Measurements from ENCODE around the gene C1orf210. TPM values are rescaled to one million over a fixed set of nuclear protein-coding genes. Genes with fewer than 3 reads are reported as not detected.

The C1orf210 gene
- total RNA-seq, 2 experiments from 2014 or later = not detected

DNA sequence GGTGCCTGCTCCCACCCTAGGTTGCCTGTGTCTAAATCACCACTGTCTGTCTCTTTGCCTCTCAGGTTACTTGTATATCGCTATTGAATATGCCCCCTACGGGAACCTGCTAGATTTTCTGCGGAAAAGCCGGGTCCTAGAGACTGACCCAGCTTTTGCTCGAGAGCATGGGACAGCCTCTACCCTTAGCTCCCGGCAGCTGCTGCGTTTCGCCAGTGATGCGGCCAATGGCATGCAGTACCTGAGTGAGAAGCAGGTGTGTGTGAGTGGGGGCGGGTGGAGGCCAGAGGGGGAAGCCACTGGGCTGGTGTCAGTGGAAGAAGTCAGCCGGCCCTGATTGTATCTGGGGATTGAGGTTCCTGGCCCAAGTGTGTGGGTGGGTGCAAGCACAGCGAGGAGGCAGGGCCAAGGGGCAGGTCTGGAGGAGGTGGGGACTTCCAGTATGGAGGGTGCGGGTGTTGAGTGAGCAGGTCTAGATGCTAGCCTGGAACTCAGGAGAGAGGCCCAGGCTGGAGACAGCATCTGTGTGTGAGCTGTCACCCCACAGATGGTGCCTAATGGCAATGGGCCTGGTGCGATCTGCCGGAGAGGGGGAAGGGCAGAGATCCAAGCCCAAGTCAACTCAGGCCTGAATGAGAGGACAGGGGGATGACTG, 32.6 kb upstream of the C1orf210 start:
- H3K4me3 Mint-ChIP-seq = no peak overlapping the region
- no peaks in the 10 kb centered on the region for H3K4me1 Mint-ChIP-seq
- POLR2A ChIA-PET = no interaction called here
- H3K27ac Mint-ChIP-seq = no peak overlapping the region
- H3K9me3 Mint-ChIP-seq = no peaks in the 10 kb centered on the region
- H3K27me3 Mint-ChIP-seq = no peaks in the 10 kb centered on the region
- CTCF ChIA-PET = interaction anchor here (1.5 kb wide), 1 partner anchor 96 kb away, joined by 5 read pairs; no protein-coding TSS in a partner anchor
- DNase-seq = no peak
- H3K36me3 Mint-ChIP-seq (ENCODE audit: low read depth) = no peaks in the 10 kb centered on the region

DNA sequence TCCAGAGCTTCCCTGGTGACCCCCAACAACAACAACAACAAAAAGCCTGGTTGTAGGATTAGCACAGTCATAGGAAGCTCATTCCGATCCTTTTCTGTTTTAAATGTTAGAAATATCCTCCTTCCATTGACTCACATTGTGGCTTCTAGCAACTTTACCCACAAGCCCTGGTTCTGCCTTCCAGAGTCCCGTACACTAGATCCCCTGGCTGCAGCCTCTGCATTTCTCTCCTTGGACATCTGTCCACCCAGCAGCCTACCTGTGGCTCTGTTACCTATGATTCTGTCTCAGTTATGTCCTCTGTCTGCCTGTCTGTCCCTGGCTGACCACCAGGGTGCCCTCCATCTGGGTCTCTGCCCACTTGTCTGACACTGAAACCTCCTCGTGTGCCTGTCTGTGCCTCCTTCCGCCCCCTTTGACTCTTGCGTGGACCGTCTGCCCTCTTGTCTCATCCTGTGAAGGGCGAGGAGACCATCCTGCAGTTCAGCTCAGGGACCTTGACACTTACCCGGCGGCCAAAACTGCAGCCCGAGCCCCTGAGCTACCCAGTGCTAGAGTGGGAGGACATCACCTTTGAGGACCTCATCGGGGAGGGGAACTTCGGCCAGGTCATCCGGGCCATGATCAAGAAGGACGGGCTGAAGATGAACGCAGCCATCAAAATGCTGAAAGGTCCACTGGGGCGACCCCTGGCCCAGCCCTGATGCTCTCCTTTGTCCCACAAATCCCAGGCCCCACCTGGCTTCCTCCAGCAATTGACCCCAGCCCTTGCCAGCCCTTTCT, 31.5 kb upstream of the C1orf210 start:
- Mint-ChIP-seq H3K27ac (no peak overlapping the region), H3K4me1 (no peaks in the 10 kb centered on the region), H3K4me3 (no peak overlapping the region), H3K36me3 (ENCODE audit: low read depth) (no peaks in the 10 kb centered on the region), H3K9me3 (no peaks in the 10 kb centered on the region), H3K27me3 (no peaks in the 10 kb centered on the region)
- ChIA-PET CTCF (interaction anchor here (1.5 kb wide), 1 partner anchor 97 kb away, joined by 5 read pairs; no protein-coding TSS in a partner anchor), POLR2A (no interaction called here)
- DNase-seq = no peak

DNA sequence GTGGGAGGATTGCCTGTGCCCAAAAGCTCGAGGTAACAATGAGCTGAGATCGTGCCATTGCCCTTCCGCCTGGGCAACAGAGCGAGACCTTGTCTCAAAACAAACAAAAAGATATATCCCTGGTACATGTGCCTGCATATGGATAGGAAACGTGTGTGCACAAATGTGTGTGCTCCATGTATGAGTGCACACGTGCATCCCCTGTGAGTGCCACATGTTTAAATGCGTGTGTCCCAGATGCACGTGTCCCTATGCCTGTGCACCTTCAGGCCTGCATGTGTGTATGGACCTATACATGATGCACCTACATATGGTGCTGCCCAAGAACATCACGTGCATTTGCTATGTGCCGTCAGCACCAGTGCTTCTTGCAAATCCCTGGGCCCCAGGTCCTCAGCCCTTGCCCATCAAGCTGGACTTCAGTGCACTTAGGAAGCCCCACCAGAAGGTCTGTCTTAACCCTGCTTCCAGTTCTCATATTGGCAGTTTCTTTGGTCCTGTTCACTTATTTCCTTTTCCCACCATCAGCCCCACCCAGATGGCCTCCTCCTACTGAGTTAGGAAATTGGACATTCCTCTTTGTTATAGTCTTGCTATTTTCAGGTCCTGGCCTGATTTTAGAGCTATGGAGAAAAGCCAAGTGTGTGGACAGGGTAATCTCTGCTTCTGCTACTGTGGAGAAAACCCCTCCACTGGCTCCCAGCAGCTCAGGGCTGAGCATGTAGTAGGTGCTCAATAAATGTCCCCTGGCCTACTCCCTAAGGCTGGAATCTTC, 30.8 kb upstream of the C1orf210 start:
- Mint-ChIP-seq H3K27ac (no peak overlapping the region), H3K27me3 (no peaks in the 10 kb centered on the region), H3K4me3 (no peak overlapping the region), H3K4me1 (no peaks in the 10 kb centered on the region), H3K9me3 (no peaks in the 10 kb centered on the region), H3K36me3 (ENCODE audit: low read depth) (no peaks in the 10 kb centered on the region)
- DNase-seq = no peak
- ChIA-PET POLR2A (no interaction called here), CTCF (no interaction called here)

DNA sequence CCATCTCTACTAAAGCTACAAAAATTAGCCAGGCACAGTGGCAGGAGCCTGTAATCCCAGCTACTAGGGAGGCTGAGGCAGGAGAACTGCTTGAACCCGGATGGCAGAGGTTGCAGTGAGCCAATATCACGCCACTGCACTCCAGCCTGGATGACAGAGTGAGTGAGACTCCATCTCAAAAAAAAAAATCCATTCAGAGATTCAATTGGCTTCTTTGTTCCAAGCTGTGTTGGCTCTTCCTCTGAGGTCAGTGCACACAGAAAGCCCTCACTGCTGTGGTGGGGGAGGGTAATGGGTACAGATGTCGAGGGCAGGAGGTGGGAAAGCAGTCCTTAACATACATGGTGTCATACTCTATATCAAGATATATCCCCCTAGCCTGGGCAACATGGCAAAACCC, 30.1 kb upstream of the C1orf210 start:
- no peaks in the 10 kb centered on the region for H3K36me3 Mint-ChIP-seq (ENCODE audit: low read depth)
- CTCF ChIA-PET = no interaction called here
- no peaks in the 10 kb centered on the region for H3K4me1 Mint-ChIP-seq
- H3K9me3 Mint-ChIP-seq = no peaks in the 10 kb centered on the region
- H3K4me3 Mint-ChIP-seq = no peak overlapping the region
- POLR2A ChIA-PET = no interaction called here
- no peak overlapping the region for H3K27ac Mint-ChIP-seq
- DNase-seq = no peak
- H3K27me3 Mint-ChIP-seq = no peaks in the 10 kb centered on the region

DNA sequence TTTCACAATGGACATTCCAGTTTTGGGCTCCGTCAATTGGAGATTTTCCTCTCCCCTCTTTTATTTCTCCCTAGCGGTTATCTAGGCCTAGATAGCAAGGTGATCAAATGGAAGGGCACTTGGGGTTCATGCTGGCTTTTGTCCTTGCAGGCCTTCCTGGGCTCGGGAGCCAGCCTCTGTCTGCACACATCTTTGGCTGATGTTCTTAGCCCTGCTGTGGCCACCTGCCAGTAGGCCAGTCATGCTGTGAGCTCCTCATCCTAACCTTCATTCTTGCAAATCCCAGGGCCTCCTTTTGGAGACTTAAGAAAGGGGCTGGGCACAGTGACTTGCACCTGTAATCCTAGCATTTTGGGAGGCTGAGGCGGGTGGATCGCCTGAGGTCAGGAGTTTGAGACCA, 28.9 kb upstream of the C1orf210 start:
- POLR2A ChIA-PET = no interaction called here
- Mint-ChIP-seq H3K27ac (no peak overlapping the region), H3K9me3 (no peaks in the 10 kb centered on the region), H3K4me3 (no peak overlapping the region), H3K4me1 (no peaks in the 10 kb centered on the region), H3K27me3 (no peaks in the 10 kb centered on the region), H3K36me3 (ENCODE audit: low read depth) (no peaks in the 10 kb centered on the region)
- no peak for DNase-seq
- CTCF ChIA-PET = no interaction called here

DNA sequence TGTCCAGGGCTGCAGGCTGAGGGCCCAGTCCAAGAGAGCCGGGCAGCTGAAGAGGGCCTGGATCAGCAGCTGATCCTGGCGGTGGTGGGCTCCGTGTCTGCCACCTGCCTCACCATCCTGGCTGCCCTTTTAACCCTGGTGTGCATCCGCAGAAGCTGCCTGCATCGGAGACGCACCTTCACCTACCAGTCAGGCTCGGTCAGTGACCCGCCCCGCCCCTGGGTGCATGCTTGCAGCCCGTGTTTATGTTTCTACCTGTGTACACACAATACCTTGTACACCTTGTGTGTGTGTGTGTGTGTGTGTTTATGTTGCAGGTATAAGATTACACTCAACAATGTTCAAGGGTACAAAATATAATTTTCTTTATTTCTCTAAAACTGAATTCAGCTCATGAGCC, 28.4 kb upstream of the C1orf210 start:
- ChIA-PET POLR2A (no interaction called here), CTCF (no interaction called here)
- Mint-ChIP-seq H3K9me3 (no peaks in the 10 kb centered on the region), H3K27ac (no peak overlapping the region), H3K27me3 (no peaks in the 10 kb centered on the region), H3K4me3 (no peak overlapping the region), H3K4me1 (no peaks in the 10 kb centered on the region), H3K36me3 (ENCODE audit: low read depth) (no peaks in the 10 kb centered on the region)
- no peak for DNase-seq

DNA sequence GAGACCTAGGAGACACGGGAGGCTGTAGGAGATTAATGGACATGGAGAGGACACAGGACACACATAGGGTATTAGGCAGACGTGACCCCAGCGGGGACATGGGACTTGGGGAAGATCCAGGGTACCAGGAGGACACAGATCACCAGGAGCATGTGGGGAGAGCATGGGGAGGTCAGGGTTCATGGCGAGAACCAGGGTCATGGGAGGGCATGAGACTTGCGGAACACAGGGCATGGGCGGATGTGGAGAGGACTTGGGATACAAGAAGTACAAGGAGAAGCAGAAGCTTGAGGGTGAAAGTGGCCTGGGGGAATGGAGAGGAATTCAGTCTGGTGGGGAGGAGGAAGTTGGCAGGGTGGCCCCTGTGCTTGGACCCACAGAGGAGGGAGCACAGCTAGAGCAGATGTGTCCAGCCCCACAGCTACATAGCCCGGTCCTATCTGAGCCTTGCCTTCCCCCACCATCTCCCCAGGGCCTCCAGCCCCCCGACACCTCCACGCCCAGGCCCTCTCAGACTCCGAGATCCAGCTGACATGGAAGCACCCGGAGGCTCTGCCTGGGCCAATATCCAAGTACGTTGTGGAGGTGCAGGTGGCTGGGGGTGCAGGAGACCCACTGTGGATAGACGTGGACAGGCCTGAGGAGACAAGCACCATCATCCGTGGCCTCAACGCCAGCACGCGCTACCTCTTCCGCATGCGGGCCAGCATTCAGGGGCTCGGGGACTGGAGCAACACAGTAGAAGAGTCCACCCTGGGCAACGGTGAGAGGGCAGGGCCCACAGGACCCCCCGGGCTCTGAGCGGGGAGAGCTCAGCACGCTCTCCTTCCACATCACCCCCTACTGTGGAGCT, 27.5 kb upstream of the C1orf210 start:
- ChIA-PET POLR2A (no interaction called here), CTCF (no interaction called here)
- no peak for DNase-seq
- Mint-ChIP-seq H3K27me3 (no peaks in the 10 kb centered on the region), H3K27ac (no peak overlapping the region), H3K4me1 (no peaks in the 10 kb centered on the region), H3K9me3 (no peaks in the 10 kb centered on the region), H3K36me3 (ENCODE audit: low read depth) (no peaks in the 10 kb centered on the region), H3K4me3 (no peak overlapping the region)

DNA sequence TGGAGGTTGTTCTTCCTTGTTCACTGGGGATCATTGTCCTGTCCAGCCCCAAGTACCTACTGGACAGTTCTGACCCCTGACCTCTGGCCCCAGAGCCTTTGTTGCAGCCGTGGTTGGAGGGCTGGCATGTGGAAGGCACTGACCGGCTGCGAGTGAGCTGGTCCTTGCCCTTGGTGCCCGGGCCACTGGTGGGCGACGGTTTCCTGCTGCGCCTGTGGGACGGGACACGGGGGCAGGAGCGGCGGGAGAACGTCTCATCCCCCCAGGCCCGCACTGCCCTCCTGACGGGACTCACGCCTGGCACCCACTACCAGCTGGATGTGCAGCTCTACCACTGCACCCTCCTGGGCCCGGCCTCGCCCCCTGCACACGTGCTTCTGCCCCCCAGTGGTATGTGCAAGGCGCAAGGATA, 26.8 kb upstream of the C1orf210 start:
- Mint-ChIP-seq H3K27me3 (no peaks in the 10 kb centered on the region), H3K4me3 (no peak overlapping the region), H3K27ac (no peak overlapping the region), H3K36me3 (ENCODE audit: low read depth) (no peaks in the 10 kb centered on the region), H3K9me3 (no peaks in the 10 kb centered on the region), H3K4me1 (no peaks in the 10 kb centered on the region)
- POLR2A ChIA-PET = no interaction called here
- no peak for DNase-seq
- CTCF ChIA-PET = no interaction called here

DNA sequence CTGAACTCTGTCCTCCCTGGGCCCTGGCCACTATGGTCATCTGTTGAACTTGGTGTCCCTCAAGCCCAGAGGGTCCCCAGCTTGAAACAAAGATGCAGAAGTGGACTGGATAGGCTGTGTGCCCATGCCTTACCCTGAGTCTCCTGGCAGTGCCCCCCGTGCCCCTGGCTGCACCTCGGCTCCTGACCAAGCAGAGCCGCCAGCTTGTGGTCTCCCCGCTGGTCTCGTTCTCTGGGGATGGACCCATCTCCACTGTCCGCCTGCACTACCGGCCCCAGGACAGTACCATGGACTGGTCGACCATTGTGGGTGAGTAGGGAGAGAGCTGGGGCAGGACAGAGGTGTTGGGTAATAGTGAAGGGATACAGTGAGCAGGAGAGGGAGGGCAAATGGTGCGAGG, 26.1 kb upstream of the C1orf210 start:
- Mint-ChIP-seq H3K36me3 (ENCODE audit: low read depth) (no peaks in the 10 kb centered on the region), H3K27ac (no peak overlapping the region), H3K27me3 (no peaks in the 10 kb centered on the region), H3K9me3 (no peaks in the 10 kb centered on the region), H3K4me3 (no peak overlapping the region), H3K4me1 (no peaks in the 10 kb centered on the region)
- DNase-seq = no peak
- ChIA-PET POLR2A (no interaction called here), CTCF (interaction anchor here (1.4 kb wide), 1 partner anchor 103 kb away, joined by 3 read pairs; no protein-coding TSS in a partner anchor)

DNA sequence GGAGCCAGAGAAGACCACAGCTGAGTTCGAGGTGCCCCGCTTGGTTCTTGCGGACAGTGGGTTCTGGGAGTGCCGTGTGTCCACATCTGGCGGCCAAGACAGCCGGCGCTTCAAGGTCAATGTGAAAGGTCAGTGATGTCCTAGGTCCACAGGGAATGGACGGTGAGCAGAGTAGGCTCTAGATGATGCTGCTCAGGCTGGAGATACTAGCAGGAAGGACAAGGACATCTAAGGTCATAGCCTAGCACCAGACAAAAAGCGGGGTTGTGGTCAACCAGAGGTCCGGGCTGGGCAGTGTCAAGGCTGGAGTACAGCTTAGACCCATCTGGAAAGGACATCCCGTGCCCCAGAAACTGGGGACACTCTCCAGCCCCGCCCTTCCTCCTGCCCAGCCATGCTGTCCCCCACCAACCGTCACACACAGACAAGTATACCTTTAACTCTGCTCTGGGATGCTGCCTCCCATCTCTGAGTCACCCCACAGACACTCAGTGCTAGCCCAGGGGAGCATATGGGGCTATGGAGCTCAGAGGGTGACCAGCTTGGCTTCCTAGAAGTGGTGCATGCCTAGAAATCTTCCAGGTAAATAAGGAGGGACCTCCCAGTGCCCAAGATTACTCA, 24.1 kb upstream of the C1orf210 start:
- POLR2A ChIA-PET = no interaction called here
- DNase-seq = no peak
- Mint-ChIP-seq H3K4me3 (no peak overlapping the region), H3K36me3 (ENCODE audit: low read depth) (no peaks in the 10 kb centered on the region), H3K27me3 (no peaks in the 10 kb centered on the region), H3K9me3 (no peaks in the 10 kb centered on the region), H3K27ac (no peak overlapping the region), H3K4me1 (no peaks in the 10 kb centered on the region)
- CTCF ChIA-PET = no interaction called here

DNA sequence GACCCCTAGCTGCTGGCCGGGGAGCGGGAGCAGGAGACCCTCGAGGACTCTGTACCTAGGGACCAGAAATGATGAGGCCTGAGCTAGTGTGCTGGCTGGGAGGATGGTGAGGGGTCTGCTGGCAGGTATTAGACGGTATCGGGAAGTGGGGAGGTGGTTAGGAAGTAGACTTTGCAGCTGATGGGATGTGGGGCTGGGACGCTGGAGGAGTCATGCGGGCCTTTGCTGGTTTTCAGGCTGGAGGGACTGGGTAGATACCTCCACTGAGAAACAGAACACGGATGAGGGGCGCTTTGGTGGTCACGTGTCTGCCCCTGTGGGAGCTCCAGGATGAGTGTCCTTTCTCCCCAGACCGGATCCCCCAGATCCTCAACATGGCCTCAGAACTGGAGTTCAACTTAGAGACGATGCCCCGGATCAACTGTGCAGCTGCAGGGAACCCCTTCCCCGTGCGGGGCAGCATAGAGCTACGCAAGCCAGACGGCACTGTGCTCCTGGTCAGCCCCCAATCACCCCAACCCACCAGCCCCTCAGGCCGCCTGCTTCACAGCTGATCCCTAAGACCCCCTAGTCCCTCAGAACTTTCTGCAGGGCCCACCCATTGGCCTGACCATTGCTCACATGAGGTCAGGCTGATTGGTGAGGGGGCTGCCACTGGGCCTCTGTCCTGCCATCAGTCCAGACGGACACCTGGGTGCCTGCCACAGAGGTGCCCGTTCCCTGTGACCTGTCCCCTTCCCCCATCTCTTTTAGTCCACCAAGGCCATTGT, 23.4 kb upstream of the C1orf210 start:
- ChIA-PET POLR2A (no interaction called here), CTCF (no interaction called here)
- no peak for DNase-seq
- no peaks in the 10 kb centered on the region for H3K9me3 Mint-ChIP-seq
- H3K4me1 Mint-ChIP-seq = no peaks in the 10 kb centered on the region
- no peaks in the 10 kb centered on the region for H3K36me3 Mint-ChIP-seq (ENCODE audit: low read depth)
- H3K27ac Mint-ChIP-seq = no peak overlapping the region
- H3K4me3 Mint-ChIP-seq = no peak overlapping the region
- no peaks in the 10 kb centered on the region for H3K27me3 Mint-ChIP-seq

DNA sequence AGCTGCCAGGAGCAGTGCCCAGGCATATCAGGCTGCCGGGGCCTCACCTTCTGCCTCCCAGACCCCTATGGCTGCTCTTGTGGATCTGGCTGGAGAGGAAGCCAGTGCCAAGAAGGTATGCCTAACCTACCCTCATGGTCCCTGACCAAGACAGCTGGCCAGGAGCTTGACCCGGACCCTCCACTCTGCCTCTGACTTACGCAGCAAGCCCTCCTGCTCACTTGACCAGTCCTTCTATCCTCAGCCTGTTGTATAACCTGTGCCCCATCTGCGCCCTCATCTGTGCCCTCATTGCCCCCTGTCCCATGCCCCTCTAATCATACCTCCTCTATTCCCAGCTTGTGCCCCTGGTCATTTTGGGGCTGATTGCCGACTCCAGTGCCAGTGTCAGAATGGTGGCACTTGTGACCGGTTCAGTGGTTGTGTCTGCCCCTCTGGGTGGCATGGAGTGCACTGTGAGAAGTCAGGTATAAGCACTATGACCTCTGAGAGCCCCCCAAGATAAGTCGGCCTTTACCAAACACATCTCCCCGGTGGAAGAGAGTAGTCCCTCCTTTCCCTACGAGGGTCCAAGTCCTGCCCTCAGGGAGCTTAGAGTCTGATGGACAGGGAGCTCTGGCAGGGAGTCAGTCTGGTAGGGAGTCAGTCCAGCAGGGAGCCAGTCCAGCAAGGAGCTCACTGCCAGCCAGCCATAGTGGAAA, 22.2 kb upstream of the C1orf210 start:
- Mint-ChIP-seq H3K36me3 (ENCODE audit: low read depth) (no peaks in the 10 kb centered on the region), H3K4me1 (no peaks in the 10 kb centered on the region), H3K9me3 (no peaks in the 10 kb centered on the region), H3K4me3 (no peak overlapping the region), H3K27ac (no peak overlapping the region), H3K27me3 (peaks cover 1% of the 10 kb centered on the region)
- CTCF ChIA-PET = no interaction called here
- no peak for DNase-seq
- POLR2A ChIA-PET = no interaction called here

All from activated CD4-positive, alpha-beta memory T cell treated with anti-CD3 and anti-CD28 coated beads, Interleukin-2, amount 10 ng/mL, durations not matched to agents 7 days and 5 days (primary cell).